ENCODE results near the gene WWC2. TPM values are rescaled to one million over a fixed set of nuclear protein-coding genes. Genes with fewer than 3 reads are reported as not detected.

Gene WWC2
- total RNA-seq, 1 experiment from 2014 or later: 126 TPM

DNA sequence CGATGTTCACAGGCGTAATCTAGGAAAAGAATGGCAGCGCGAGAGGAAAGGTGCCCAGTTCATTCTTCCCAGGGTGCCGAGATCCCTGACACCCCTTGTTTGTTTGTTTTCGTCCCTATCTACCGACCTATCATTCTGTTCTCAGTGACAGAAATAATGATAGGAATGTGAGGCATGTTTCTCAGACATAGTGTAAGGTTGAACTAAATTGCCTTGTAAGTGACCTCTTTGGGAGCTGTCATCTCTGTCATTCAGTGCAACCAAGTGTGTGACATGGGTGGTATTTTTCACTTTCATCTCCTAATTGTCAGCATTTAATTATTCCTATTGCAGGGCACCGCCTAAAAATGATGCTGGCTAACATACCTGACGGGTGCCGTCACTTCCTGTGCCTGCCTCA lies 196.7 kb downstream of the WWC2 start:
- Mint-ChIP-seq H3K4me1 (no peaks in the 10 kb centered on the region), H3K36me3 (peaks cover 58% of the 10 kb centered on the region), H3K4me3 (no peak overlapping the region), H3K9me3 (no peaks in the 10 kb centered on the region), H3K27ac (no peak overlapping the region), H3K27me3 (ENCODE audit: low read depth) (no peaks in the 10 kb centered on the region)
- ChIA-PET POLR2A (no interaction called here), CTCF (no interaction called here)
- ATAC-seq: no peak
- no peak for DNase-seq (ENCODE audit: low spot score)
- TF ChIP-seq RELA (CRISPR knock-in tag; IDR thresholded peaks at IDR 0.05; ENCODE audit: borderline replicate concordance) (no peak), JAZF1 (CRISPR knock-in tag; IDR thresholded peaks at IDR 0.05) (no peak), FOXK1 (CRISPR knock-in tag; IDR thresholded peaks at IDR 0.05) (no peak), ZNF423 (CRISPR knock-in tag; IDR thresholded peaks at IDR 0.05) (no peak), ETV6 (CRISPR knock-in tag; IDR thresholded peaks at IDR 0.05) (no peak), SP1 (CRISPR knock-in tag; conservative IDR thresholded peaks at IDR 0.05) (no peak), ZNF671 (CRISPR knock-in tag; IDR thresholded peaks at IDR 0.05) (no peak), ZNF532 (CRISPR knock-in tag; IDR thresholded peaks at IDR 0.05; ENCODE audit: borderline replicate concordance) (no peak), ZNF121 (CRISPR knock-in tag; IDR thresholded peaks at IDR 0.05) (no peak), ZNF263 (CRISPR knock-in tag; IDR thresholded peaks at IDR 0.05; ENCODE audit: low read depth) (no peak), GTF2I (CRISPR knock-in tag; conservative IDR thresholded peaks at IDR 0.05) (no peak), ESRRA (CRISPR knock-in tag; IDR thresholded peaks at IDR 0.05; ENCODE audit: borderline replicate concordance) (no peak), TEAD4 (CRISPR knock-in tag; IDR thresholded peaks at IDR 0.05) (no peak), NR1H2 (CRISPR knock-in tag; IDR thresholded peaks at IDR 0.05) (no peak), CBFB (CRISPR knock-in tag; IDR thresholded peaks at IDR 0.05; ENCODE audit: low read depth) (no peak), ZBTB43 (CRISPR knock-in tag; IDR thresholded peaks at IDR 0.05) (no peak), ZBTB21 (CRISPR knock-in tag; IDR thresholded peaks at IDR 0.05; ENCODE audit: borderline replicate concordance) (no peak), ZNF396 (CRISPR knock-in tag; IDR thresholded peaks at IDR 0.05; ENCODE audit: borderline replicate concordance) (no peak)
- TF ChIP-seq, protein P1, sequence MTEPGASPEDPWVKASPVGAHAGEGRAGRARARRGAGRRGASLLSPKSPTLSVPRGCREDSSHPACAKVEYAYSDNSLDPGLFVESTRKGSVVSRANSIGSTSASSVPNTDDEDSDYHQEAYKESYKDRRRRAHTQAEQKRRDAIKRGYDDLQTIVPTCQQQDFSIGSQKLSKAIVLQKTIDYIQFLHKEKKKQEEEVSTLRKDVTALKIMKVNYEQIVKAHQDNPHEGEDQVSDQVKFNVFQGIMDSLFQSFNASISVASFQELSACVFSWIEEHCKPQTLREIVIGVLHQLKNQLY (CRISPR knock-in tag; IDR thresholded peaks at IDR 0.05): no peak
- TF ChIP-seq, protein P2, sequence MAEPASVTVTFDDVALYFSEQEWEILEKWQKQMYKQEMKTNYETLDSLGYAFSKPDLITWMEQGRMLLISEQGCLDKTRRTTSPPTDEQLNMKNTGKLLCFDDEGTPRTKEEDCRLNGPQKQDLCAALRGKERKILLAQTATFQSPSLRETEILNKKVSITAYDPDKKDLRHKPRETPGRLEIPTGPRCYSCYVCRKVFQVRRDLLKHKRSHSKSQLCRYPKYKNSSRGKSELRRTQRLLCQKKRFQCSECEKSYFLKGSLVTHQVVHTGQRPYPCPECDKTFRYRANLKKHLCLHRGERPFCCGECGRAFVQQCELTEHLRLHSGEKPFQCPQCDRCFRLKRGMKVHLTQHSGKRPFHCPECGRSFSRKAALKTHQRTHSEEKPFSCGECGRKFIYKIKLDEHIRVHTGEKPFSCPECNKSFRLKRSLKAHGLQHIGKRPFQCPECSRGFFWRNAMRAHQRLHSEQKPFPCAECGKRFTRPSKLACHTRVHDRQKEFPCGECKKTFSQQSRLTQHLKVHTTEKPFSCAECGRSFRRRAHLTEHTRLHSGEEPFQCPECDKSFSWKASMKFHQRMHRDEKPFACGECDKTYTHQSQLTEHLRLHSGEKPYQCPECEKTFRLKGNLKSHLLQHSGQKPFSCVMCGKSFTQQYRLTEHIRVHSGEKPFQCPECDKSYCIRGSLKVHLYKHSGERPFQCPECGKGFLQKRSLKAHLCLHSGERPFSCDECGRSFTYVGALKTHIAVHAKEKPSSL (CRISPR knock-in tag; conservative IDR thresholded peaks at IDR 0.05): no peak
